ENCODE results near the gene SYCP1. TPM values are rescaled to one million over a fixed set of nuclear protein-coding genes. Genes with fewer than 3 reads are reported as not detected.

Gene SYCP1
- total and polyA plus RNA-seq, 2 of the 8 experiments (the other 6 are each of a cell fraction or from before 2014, with no cell fraction given): 0.11 to 0.26 TPM

DNA sequence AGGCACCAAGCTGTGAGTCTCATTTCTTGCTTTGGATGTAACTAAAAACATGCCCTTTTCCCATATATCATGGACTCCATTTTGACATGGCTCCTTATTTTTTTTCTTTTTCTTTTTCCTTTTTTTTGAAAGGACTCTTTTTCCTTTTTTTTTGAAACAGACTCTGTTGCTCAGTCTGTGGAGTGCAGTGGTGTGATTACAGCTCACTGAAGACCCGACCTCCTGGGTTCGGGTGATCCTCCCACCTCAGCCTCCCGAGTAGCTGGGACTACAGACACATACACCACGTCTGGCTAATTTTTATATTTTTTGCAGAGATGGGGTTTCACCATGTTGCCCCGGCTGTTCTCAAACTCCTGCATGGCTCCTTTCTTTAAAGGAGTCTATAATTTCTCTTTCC, 10.4 kb upstream of the SYCP1 start:
- Histone ChIP-seq H3K4me3 (ENCODE audit: extremely low read depth in 1 of 4, insufficient read depth in 2 of 4, low read depth in 3 of 4, low read length in 4 of 4) (no peak overlapping the region), H4K20me1 (replicated peaks in 1 of 2; ENCODE audit: control insufficient read depth in 1 of 2, insufficient read depth in 2 of 2, low read length in 2 of 2) (no peaks in the 10 kb centered on the region), H3K14ac (ENCODE audit: insufficient read length) (no peak overlapping the region), H4K5ac (ENCODE audit: insufficient read length, low read depth, low read length) (no peak overlapping the region), H3K36me3 (ENCODE audit: control insufficient read depth in 2 of 4, insufficient read depth in 4 of 4, low read length in 3 of 4) (no peaks in the 10 kb centered on the region), H2BK5ac (ENCODE audit: low read depth, low read length) (no peak overlapping the region), H3K23me2 (ENCODE audit: low read depth, low read length) (no peaks in the 10 kb centered on the region), H2AK5ac (ENCODE audit: low read depth, low read length) (no peak overlapping the region), H3K9ac (replicated peaks in 1 of 4; ENCODE audit: extremely low read depth in 1 of 4, low read depth in 3 of 4, low read length in 3 of 4) (no peak overlapping the region), H4K91ac (replicated peaks; ENCODE audit: insufficient read length, low read length) (no peak overlapping the region), H3K27ac (ENCODE audit: low read depth, low read length) (no peak overlapping the region), H2AFZ (ENCODE audit: low read length) (no peak overlapping the region), H3K79me1 (ENCODE audit: low read depth, low read length) (no peaks in the 10 kb centered on the region), H3K4me2 (ENCODE audit: insufficient read depth in 1 of 2, low read depth in 2 of 2, low read length in 2 of 2) (no peak overlapping the region), H3K18ac (ENCODE audit: extremely low read depth, low read length) (no peak overlapping the region), H2BK12ac (ENCODE audit: low read depth, low read length) (no peak overlapping the region), H2BK20ac (ENCODE audit: low read length) (no peak overlapping the region), H2BK120ac (replicated peaks; ENCODE audit: low read depth, low read length) (no peak overlapping the region), H3K23ac (ENCODE audit: insufficient read length) (no peak overlapping the region), H3K56ac (replicated peaks; ENCODE audit: insufficient read length, low read depth, low read length) (no peak overlapping the region), H3K4ac (replicated peaks; ENCODE audit: insufficient read length, low read depth, low read length) (no peak overlapping the region), H3K9me3 (ENCODE audit: insufficient read depth in 2 of 2, low read depth in 1 of 2, low read length in 1 of 2) (no peaks in the 10 kb centered on the region), H3K27me3 (replicated peaks in 1 of 4; ENCODE audit: control insufficient read depth in 3 of 4, extremely low read depth in 1 of 4, insufficient read depth in 3 of 4, low read length in 3 of 4) (no peaks in the 10 kb centered on the region), H3K79me2 (ENCODE audit: control insufficient read depth in 1 of 2, insufficient read depth in 2 of 2, low read length in 2 of 2) (no peaks in the 10 kb centered on the region), H2BK15ac (ENCODE audit: low read length) (no peak overlapping the region), H3K4me1 (replicated peaks in 1 of 4; ENCODE audit: control insufficient read depth in 3 of 4, insufficient read depth in 4 of 4, low read length in 3 of 4) (no peaks in the 10 kb centered on the region), H4K8ac (ENCODE audit: extremely low read depth, insufficient read depth, low read length) (no peak overlapping the region)
- TF ChIP-seq SRF (IDR thresholded peaks at IDR 0.05; ENCODE audit: low read depth, low read length): no peak
- TF ChIP-seq BCL11A (IDR thresholded peaks at IDR 0.05; ENCODE audit: low read depth in 2 of 2, low read length in 2 of 2): no peak
- TF ChIP-seq RFX5 (IDR thresholded peaks at IDR 0.05; ENCODE audit: borderline replicate concordance, low read depth, low read length): no peak
- TF ChIP-seq ASH2L (IDR thresholded peaks at IDR 0.05; ENCODE audit: low read length): no peak
- no peak for TF ChIP-seq JUND (IDR thresholded peaks at IDR 0.05; ENCODE audit: low read length)
- TF ChIP-seq POU5F1 (IDR thresholded peaks at IDR 0.05; ENCODE audit: low read depth, low read length): no peak
- no peak for TF ChIP-seq SUZ12 (IDR thresholded peaks at IDR 0.05; ENCODE audit: low read length)
- no peak for TF ChIP-seq RXRA (IDR thresholded peaks at IDR 0.05; ENCODE audit: insufficient read depth, low read depth, low read length)
- TF ChIP-seq, protein P1, sequence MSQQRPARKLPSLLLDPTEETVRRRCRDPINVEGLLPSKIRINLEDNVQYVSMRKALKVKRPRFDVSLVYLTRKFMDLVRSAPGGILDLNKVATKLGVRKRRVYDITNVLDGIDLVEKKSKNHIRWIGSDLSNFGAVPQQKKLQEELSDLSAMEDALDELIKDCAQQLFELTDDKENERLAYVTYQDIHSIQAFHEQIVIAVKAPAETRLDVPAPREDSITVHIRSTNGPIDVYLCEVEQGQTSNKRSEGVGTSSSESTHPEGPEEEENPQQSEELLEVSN (IDR thresholded peaks at IDR 0.05): no peak
- TF ChIP-seq NANOG (IDR thresholded peaks at IDR 0.05; ENCODE audit: insufficient read depth, low read depth, low read length, poor library complexity, severe bottlenecking): no peak
- no peak for TF ChIP-seq BACH1 (IDR thresholded peaks at IDR 0.05; ENCODE audit: low read length)
- FAIRE-seq (no peak), DNase-seq (ENCODE audit: low read depth in 1 of 2, low spot score in 2 of 2) (no peak)
- WGBS, 2 experiments (ENCODE audit: extremely low coverage in 1 of 2, insufficient coverage in 1 of 2, insufficient read length in 1 of 2, insufficient replicate concordance in 2 of 2, low coverage in 1 of 2, low lambda C conversion rate in 2 of 2, missing lambda C conversion rate in 1 of 2): 84% methylated on average over 5 of the region's 5 CpGs; no CpG with 5 or more reads in 1 of the 2 experiments
- ChIA-PET CTCF (ENCODE audit: partially characterized antibody) (no interaction called here), POLR2A (ENCODE audit: partially characterized antibody) (no interaction called here)
